ENCODE results near the gene PCNX2.

Gene PCNX2

DNA sequence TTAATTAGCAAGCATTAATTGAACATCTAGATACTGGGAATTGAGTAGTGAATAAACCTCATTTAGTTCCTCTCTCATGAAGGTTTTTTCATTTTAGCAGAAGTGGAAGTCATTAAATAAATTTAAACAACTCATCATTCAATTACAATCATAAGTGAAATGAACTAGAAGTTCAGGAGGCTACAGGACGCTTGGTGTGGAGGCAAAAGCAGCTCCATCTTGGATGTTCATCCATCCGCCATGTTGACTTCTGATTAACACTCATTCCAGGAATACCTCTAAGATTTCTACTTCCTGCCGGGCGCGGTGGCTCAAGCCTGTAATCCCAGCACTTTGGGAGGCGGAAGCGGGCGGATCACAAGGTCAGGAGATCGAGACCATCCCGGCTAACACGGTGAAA, 356.6 kb downstream of the PCNX2 start:
- H3K27ac ChIP-seq: no peak overlapping the region
- in situ Hi-C loops (cut with HindIII; ENCODE audit: low pct_ligation_motif_present, low sequenced_read_pairs): no loop called here
- TF ChIP-seq CTCF (IDR thresholded peaks at IDR 0.05; ENCODE audit: low read depth, low read length, missing control alignments): no peak
- no peak overlapping the region for H3K4me3 ChIP-seq (ENCODE audit: low read depth, low read length)
- no peak for DNase-seq
- H3K36me3 ChIP-seq (replicated peaks): no peaks in the 10 kb centered on the region
- H3K27me3 ChIP-seq (replicated peaks): no peaks in the 10 kb centered on the region

- Histone ChIP-seq H3K27ac (no peak overlapping the region), H3K27me3 (replicated peaks) (no peaks in the 10 kb centered on the region), H3K36me3 (replicated peaks) (no peaks in the 10 kb centered on the region), H3K4me3 (ENCODE audit: low read depth, low read length) (no peak overlapping the region)
- no peak for TF ChIP-seq CTCF (IDR thresholded peaks at IDR 0.05; ENCODE audit: low read depth, low read length, missing control alignments)
- in situ Hi-C loops (cut with HindIII; ENCODE audit: low pct_ligation_motif_present, low sequenced_read_pairs): no loop called here
- no peak for DNase-seq
These were observed 357.7 kb downstream of the PCNX2 start for GRCh38 chr1:232937741-232938375.

DNA sequence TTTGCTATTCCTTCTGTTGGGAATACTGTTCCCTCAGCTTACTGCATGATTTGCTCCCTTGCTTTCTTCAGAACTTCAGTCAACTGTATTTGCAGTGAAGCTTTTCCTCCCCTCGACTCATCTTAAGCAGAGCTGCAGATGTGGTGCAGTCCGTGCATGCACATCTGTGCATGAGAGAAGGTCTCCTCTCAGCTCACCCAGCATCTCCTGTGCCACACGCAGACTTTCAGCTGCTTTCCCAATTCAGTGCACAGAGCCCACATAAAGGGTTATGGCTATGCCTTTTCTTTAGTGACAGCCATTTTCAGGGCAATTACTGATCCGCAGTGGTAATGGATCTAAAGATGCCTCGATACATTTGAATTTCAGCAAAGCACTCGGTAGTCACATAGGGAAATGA, 358.6 kb downstream of the PCNX2 start:
- in situ Hi-C loops (cut with HindIII; ENCODE audit: low pct_ligation_motif_present, low sequenced_read_pairs): no loop called here
- Histone ChIP-seq H3K4me3 (ENCODE audit: low read depth, low read length) (no peak overlapping the region), H3K27ac (no peak overlapping the region), H3K36me3 (replicated peaks) (no peaks in the 10 kb centered on the region), H3K27me3 (replicated peaks) (no peaks in the 10 kb centered on the region)
- no peak for TF ChIP-seq CTCF (IDR thresholded peaks at IDR 0.05; ENCODE audit: low read depth, low read length, missing control alignments)
- no peak for DNase-seq
